Activated CD8-positive, alpha-beta memory T cell treated with anti-CD3 and anti-CD28 coated beads for 1 hour (primary cell): ENCODE measurements around the gene PLEKHD1.
A peak's percentile ranks its signal among the peaks of the same experiment; 100 is the strongest.

ENCODE experiments used
- DNase-seq, 2 donors: peaks; one replicate each; pipeline ENCODE4 v3.0.0-alpha.2; 2020; ENCODE audit warnings: low read depth in 1 of 2; ENCODE audit errors: extremely low read depth in 1 of 2

PLEKHD1 gene

GRCh38 chr14:69547701-69548348 lies 63.3 kb downstream of the PLEKHD1 start:
- no peak for DNase-seq

- DNase-seq, result no peak
These were observed 64.0 kb downstream of the PLEKHD1 start for GRCh38 chr14:69548566-69548965.

- DNase-seq, result no peak
These were observed 67.0 kb downstream of the PLEKHD1 start for GRCh38 chr14:69551511-69551910.

- DNase-seq, result no peak
These were observed 68.7 kb downstream of the PLEKHD1 start for GRCh38 chr14:69553252-69553651.

GRCh38 chr14:69554500-69554899 lies 70.0 kb downstream of the PLEKHD1 start:
- no peak for DNase-seq

GRCh38 chr14:69558774-69559173 lies 74.2 kb downstream of the PLEKHD1 start:
- no peak for DNase-seq

GRCh38 chr14:69559581-69560011 lies 75.1 kb downstream of the PLEKHD1 start:
- DNase-seq, result no peak

GRCh38 chr14:69560826-69561225 lies 76.3 kb downstream of the PLEKHD1 start:
- DNase-seq, result no peak

GRCh38 chr14:69561893-69562292 lies 77.4 kb downstream of the PLEKHD1 start:
- DNase-seq, result no peak

GRCh38 chr14:69567563-69567962 lies 83.0 kb downstream of the PLEKHD1 start:
- no peak for DNase-seq

- DNase-seq, result no peak
These were observed 85.3 kb downstream of the PLEKHD1 start for GRCh38 chr14:69569859-69570258.

GRCh38 chr14:69570836-69571330 lies 86.4 kb downstream of the PLEKHD1 start:
- DNase-seq, result no peak

- DNase-seq, result no peak
These were observed 87.0 kb downstream of the PLEKHD1 start for GRCh38 chr14:69571449-69572029.

- DNase-seq, result no peak
These were observed 87.7 kb downstream of the PLEKHD1 start for GRCh38 chr14:69572030-69572840.

- no peak for DNase-seq
These were observed 88.3 kb downstream of the PLEKHD1 start for GRCh38 chr14:69572841-69573135.

- no peak for DNase-seq
These were observed 88.8 kb downstream of the PLEKHD1 start for GRCh38 chr14:69573205-69573830.

- no peak for DNase-seq
These were observed 89.3 kb downstream of the PLEKHD1 start for GRCh38 chr14:69573831-69574262.

- DNase-seq, result peak; percentile 34 to 63
These were observed 89.9 kb downstream of the PLEKHD1 start, which contains the start of gene CCDC177 for GRCh38 chr14:69574263-69574953. CCDC177 (minus strand) TSS chr14:69574871; CDS start chr14:69573622, 1,249 bp downstream.

- DNase-seq, result no peak
These were observed 90.4 kb downstream of the PLEKHD1 start for GRCh38 chr14:69574954-69575295.

- no peak for DNase-seq
These were observed 94.9 kb downstream of the PLEKHD1 start for GRCh38 chr14:69579476-69579875.
